GM18868 (cell line): Measurements from ENCODE around the gene MAEA.
"Not testable (repeated sequence)": the region's sequence is repeated elsewhere in the genome, so short reads cannot be mapped to it uniquely, and the experiment has no call there.

Source experiments
- ATAC-seq: cut with Tn5 transposase; IDR thresholded peaks from one replicate; pipeline ENCODE4 v1.9.1; 2021; ENCODE audit warnings: mild to moderate bottlenecking, moderate library complexity; ENCODE audit not compliant: unreplicated experiment

MAEA gene

DNA sequence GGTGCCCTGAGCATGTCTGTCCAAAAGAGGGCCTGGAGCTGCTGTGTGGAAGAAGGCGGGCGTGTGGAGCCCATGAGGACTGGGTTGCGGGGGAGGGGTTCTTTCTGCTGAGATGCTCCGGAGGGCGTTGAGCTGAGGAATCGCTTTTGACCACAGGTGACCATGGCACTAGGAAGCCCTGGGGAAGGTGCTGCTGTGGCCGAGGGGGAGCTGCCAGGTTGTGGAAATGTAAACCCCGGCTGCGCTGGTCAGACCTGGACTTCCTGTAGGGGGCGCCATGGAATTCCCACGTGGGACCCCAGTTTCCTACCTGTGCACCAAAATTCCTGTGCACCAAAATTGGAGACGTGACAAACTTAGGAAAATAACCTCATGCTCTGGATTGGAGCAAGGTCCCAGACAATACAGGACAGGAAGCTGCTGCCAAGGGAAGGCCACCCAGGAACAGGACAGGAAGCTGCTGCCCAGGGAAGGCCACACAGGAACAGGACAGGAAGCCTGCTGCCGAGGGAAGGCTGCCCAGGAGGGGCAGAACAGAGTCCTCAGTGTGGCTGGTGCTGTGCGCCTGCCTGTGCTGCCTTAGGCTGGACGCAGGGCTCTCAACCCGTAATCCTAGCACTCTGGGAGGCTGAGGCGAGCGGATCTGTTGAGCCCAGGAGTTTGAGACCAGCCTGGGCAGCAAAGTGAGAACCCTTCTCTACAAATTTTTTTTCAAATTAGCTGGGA, 29.0 kb downstream of the MAEA start:
- no peak for ATAC-seq

DNA sequence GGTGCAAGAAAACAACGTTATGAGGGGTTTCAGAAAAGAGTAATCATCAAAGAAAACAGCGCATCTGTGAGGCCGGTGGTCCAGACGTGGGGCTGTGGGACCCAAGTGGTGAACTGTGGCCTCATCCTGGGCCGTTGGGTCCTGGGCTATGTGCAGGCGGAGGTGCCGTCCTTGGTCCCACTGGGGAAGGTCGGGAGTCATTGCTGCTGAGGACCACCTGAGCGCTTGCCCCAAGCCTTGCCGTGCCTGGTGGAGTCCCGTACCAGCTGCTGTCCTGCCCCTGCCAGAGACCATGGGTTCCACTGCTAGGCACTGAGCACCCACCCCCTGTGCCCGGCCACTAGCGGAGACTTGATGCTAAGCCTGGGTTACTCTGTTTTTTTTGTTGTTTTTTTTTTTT, 31.8 kb downstream of the MAEA start:
- ATAC-seq, result no peak

DNA sequence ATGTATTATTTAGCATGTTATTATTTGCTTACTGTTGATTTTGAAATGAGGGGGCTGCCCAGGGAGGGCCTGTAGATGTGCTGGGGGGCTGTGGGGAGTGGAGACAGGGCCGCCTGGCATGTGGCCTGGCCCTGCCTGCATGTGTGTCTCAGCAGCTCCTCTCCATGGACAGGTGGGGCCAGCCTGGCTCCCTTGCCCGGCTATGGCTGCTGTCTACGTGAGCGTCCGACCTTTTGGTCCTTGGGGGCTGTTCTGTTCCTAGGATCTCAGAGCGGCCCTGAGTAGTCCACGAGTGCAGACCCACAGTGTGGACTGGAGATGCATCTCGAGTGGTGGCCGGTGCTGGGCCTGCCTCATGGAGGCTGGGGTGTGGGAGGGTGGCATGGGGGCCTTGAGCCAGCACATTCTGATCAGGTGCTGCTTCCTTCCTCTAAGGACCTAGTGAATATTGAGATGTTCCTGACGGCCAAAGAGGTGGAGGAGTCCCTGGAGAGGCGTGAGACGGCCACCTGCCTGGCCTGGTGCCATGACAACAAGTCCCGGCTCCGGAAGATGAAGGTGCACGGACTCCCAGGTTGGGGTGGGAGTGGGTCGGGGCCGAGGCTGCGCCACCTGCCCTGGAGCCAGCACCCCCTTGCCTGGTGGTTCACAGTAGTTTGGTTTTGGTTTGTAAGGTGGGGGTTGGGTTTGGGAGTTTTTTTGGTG, 32.4 kb downstream of the MAEA start:
- ATAC-seq, result no peak

DNA sequence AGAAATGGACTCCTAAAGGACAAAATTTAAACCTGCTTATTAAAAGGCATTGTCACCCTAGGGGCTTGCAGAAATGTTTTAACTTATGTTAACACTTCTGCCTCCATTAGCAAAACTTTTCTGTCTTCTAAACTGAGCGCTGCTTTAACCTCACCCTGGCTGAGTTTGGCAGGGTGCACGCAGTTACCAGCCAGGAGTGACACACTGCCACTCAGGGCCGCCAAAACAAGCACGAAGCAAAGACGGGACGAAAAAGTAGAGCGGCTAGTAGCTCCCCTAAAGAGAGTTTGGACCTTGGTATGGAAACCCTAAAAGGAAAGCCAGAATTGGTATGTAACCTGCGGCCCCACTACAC, 33.6 kb downstream of the MAEA start:
- ATAC-seq, result no peak

GRCh38 chr4:1323635-1324442, 34.1 kb downstream of the MAEA start:
- ATAC-seq, result no peak

DNA sequence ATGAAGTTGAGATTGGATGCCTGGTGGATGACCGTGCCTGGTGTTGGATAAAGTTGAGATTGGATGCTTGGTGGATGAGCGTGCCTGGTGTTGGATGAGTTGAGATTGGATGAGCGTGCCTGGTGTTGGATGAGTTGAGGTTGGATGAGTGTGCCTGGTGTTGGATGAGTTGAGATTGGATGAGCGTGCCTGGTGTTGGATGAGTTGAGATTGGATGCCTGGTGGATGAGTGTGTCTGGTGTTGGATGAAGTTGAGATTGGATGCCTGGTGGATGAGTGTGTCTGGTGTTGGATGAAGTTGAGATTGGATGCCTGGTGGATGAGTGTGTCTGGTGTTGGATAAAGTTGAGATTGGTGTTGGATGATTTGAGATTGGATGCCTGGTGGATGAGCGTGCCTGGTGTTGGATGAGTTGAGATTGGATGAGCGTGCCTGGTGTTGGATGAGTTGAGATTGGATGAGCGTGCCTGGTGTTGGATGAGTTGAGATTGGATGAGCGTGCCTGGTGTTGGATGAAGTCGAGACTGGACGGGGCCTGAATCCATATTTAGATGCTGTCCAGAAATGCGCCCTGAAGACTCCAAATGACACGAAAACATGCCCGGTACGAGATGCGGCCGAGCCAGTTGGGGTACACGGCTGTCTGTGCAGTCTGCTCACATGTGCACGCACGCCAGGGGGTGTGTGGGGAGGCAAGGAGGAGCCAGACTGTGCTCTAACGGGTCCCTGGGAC, 34.9 kb downstream of the MAEA start:
- not testable (repeated sequence) for ATAC-seq

- ATAC-seq, result no peak
These were observed 35.4 kb downstream of the MAEA start for GRCh38 chr4:1325176-1325480.

DNA sequence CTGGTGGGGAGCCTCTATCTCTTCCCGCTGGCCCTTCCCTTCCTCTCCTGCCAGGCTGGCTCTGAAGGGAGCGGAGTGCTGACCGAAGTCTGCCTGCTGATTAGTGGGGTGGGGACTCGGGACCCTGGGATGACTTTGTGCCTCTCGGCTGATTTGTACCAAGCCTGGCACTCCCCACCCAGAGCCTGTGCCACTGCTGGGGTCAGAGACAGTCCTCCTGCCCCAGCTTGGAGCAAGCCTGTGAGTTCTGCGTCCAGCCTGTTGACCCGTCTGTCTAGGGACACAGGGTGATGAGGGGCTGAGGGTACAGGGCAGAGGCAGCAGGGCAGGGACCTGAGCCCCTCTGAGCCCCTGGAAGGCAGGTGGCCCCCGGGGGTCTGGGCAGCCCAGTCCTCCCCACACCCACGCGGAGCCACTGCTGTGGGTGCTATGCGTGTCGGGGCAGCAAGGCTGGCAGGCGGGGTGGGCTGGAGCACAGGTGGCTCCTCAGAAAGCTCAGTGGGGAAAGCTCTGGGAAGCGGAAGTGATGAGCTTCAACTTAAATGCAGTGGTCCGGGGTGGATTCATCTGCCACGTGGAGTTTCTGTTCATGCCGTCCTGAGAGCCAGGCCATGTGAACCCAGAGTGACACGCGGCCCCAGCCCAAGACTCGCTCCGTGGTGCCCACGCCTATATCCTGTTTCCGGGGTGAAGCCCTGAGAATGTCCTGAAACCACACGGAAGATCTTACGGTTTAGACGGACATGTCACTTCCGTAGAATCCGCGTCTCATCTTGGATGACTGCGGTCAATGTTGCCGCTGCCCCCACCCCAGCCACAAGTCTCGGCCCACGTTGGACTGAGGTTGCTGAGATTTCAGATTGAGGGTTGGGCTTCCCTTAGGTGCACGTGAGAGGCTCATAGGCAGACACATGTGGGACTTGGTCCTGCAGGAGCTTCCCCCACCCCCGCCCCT, 36.3 kb downstream of the MAEA start:
- ATAC-seq, result no peak

DNA sequence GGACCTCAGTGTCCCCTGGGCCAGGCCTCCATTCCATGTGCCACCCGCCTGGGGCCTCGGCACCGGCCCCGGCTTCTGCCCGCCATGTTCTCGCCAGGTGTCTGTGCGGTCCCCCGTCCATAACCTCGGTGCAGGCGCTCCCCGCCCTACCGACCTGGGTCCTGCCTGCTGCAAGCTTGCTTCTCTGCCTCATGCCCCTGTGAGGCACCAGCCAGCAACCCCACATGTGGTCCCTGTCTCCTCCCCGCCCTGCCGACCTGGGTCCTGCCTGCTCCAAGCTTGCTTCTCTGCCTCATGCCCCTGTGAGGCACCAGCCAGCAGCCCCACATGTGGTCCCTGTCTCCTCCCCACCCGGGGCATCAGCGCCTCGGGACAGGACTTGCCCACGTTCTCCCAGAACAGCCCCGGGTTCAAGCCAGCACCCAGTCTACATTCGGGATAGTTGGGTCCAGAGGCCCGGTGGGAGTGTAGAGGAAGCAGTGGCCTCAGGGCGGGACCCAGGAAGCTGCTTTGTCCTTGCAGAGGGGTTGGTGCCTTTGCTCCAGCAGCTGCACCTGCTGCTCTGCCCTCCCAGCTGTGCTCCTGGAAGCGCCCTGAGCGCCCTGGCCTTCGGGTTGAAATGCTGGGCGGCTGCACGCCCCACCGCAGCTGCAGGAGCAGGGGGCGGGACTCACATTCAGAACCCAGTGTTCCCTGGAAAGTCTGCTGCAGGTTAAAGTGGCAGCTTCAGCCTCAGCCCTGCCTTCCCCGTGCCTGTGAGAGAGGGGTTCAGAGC, 37.2 kb downstream of the MAEA start:
- no peak for ATAC-seq

DNA sequence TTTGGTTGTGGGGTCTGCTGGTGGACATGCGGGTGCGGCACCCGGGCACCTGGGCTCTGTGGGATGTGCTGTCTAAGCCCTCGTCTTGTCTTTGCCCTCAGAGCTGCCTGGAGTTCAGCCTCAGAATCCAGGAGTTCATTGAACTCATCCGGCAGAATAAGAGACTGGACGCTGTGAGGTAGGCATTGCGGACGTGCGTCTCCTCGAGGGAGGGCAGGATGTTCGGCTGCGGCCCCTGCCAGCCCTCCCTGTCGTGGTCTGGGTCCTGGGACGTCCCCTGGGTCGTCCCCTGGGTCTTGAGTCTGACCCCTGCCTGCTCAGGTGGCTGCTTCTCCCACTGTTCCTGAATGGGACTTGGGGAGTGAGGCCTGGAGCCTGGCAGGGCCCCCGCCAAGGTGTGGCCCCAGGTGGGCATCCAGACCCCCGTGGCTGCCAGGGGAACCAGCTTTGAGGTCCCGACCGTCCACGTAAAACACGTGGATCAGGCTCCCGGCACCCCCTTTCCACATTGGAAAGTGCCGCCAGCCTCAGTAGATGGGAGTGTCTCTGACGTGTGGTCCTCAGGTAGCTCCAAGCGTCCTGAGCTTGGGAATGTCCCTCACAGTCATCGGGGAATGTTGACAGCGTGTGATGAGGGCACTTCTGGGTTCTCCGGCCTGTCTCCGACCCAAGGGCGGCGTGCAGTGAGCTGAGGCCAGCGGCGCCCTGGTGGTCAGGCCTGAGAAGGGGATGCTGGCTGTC, 38.0 kb downstream of the MAEA start:
- no peak for ATAC-seq

GRCh38 chr4:1328267-1329155, 38.8 kb downstream of the MAEA start:
- no peak for ATAC-seq

- ATAC-seq, result no peak
These were observed 40.0 kb downstream of the MAEA start for GRCh38 chr4:1329408-1330371.

GRCh38 chr4:1330761-1331590, 41.3 kb downstream of the MAEA start:
- no peak for ATAC-seq

DNA sequence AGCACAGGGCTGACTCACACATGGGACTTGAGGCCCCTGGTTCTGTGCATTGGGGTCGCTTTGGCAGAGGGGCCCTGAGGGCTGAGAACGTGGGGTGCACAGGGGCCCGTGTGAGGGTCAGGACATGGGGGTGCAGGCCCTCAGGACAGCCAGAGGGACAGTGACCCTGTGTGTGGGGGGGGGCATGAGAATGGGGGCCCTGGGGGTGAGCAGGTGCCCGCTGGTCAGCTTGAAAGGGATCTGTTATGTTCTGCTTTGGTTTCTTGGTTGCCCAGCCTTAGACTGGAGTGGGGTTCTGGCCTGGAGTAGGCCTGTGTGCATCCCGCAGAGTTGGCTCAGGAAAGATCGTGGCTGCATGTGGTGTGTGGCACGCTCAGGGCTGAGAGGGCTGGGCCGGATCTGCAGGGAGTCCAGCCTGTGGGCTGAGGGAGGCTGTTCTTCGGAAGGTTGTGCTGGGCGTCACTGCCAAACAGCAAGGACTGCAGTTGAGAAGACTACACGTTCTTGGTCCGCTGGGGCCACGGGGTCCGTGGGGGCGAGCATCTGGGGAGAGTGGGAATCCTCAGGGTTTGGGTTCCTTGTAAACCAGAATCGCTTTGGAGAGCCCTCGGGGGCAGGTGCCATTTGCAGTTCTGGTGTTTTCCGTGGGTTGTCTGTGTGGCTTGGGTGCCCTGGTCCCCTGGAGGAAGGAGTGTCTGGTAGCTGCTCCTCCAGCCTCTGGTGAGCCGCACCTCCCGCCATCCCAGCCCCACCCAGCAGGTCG, 42.1 kb downstream of the MAEA start:
- no peak for ATAC-seq

GRCh38 chr4:1332686-1333085, 43.0 kb downstream of the MAEA start:
- no peak for ATAC-seq
